ENCODE data around the gene PTPN7. TPM values are rescaled to one million over a fixed set of nuclear protein-coding genes. Genes with fewer than 3 reads are reported as not detected.
"Not testable (repeated sequence)": the region's sequence is repeated elsewhere in the genome, so short reads cannot be mapped to it uniquely, and the experiment has no call there.

The PTPN7 gene
- total RNA-seq, 1 donor from 2014 or later = 8.5 TPM

DNA sequence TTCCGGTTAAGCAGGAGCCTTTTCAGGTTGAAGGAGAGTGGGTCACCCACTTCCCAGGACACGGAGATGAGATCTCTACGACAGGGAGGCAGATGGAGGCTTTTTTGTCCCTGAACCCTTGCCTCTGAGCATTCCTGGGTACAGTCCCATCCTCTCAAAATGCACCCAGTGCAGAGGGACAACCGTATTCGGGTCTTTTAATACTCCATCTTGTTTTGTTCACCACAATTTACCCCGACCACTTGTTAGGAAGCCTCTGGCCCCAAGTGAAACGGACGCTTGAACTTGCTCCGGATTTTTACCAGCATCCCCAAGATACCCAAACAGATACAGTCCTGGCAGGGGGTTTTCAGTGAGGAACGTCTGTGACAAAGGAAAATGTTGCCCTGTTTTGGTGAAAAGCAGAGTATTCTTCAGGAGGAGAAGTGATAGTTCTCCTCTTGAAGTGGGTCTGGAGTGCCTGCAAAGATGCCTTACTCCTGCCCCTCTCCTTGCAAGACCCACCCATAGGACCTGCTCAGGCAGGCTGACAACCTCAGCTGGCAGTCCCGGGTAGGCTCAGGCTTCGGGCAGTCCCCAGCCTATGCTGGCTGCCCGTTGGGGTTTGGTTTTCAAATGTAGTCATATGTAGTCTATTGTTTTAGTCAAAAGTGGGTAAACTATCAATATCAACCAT, 15.2 kb downstream of the PTPN7 start:
- H3K4me1 ChIP-seq = peaks cover 38% of the 10 kb centered on the region
- H3K9me3 ChIP-seq = no peaks in the 10 kb centered on the region
- peak overlapping the region; percentile 94 for H3K27ac ChIP-seq
- intact Hi-C loops (cut with DNase I) = no loop called here
- TF ChIP-seq, protein P1, sequence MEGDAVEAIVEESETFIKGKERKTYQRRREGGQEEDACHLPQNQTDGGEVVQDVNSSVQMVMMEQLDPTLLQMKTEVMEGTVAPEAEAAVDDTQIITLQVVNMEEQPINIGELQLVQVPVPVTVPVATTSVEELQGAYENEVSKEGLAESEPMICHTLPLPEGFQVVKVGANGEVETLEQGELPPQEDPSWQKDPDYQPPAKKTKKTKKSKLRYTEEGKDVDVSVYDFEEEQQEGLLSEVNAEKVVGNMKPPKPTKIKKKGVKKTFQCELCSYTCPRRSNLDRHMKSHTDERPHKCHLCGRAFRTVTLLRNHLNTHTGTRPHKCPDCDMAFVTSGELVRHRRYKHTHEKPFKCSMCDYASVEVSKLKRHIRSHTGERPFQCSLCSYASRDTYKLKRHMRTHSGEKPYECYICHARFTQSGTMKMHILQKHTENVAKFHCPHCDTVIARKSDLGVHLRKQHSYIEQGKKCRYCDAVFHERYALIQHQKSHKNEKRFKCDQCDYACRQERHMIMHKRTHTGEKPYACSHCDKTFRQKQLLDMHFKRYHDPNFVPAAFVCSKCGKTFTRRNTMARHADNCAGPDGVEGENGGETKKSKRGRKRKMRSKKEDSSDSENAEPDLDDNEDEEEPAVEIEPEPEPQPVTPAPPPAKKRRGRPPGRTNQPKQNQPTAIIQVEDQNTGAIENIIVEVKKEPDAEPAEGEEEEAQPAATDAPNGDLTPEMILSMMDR (IDR thresholded peaks at IDR 0.05) = no peak
- ATAC-seq (peak in 1 of 2 donors; percentile 6), DNase-seq (no peak)
- H3K27me3 ChIP-seq (ENCODE audit: low read depth) = no peaks in the 10 kb centered on the region
- H3K36me3 ChIP-seq = no peaks in the 10 kb centered on the region
- H3K4me3 ChIP-seq = peak overlapping the region; percentile 92

- H3K27ac ChIP-seq = peak within 1 kb of the TSS; percentile 94
- TF ChIP-seq, protein P1 (IDR thresholded peaks at IDR 0.05) = no peak
- peak within 1 kb of the TSS; percentile 92 for H3K4me3 ChIP-seq
- peak; percentile 84 for DNase-seq
- intact Hi-C loops (cut with DNase I) = no loop called here
- no peaks in the 10 kb centered on the region for H3K9me3 ChIP-seq
- H3K36me3 ChIP-seq = peaks cover 3% of the 10 kb centered on the region
- peak; percentile 76 to 89 for ATAC-seq
- H3K4me1 ChIP-seq = peaks cover 38% of the 10 kb centered on the region
- no peaks in the 10 kb centered on the region for H3K27me3 ChIP-seq (ENCODE audit: low read depth)
Measured at GRCh38 chr1:202144402-202145067, 15.9 kb downstream of the PTPN7 start, which contains the start of gene ARL8A. ARL8A (minus strand) TSS chr1:202144737; CDS start chr1:202144572, 165 bp downstream.

DNA sequence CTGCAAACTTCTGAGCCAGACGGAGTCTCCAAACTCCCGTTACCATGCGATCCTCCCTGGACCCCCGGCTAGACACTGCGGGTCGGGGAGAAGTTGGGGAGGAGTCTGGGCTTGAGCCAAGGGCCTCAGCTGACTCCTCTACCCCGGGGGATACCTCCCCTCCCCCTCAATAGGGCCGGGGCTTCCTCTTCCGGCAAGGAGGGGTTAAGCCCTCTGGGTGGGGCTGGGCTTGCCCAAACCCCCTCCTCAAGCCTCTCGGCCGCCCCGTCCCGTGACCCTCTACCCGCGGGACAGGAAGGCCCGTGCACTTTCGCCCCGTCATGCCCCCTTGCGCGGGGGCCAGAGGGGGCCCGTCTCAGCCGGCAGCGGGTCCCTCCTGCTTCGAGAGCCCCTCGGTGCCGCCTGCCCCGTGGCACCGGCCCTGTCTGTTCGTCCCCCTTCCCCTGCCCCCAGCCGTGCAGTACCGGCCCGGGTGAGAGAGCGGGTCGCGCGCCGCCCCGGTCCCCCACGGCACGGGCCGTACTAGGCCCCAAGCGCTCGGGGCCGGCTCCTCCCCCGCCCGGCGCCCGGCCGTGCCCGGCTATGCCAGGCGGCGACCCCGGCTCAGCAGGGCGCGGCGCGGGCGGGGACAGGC, 16.5 kb downstream of the PTPN7 start:
- Histone ChIP-seq H3K9me3 (no peaks in the 10 kb centered on the region), H3K36me3 (peaks cover 10% of the 10 kb centered on the region), H3K27me3 (ENCODE audit: low read depth) (no peaks in the 10 kb centered on the region), H3K4me1 (peaks cover 38% of the 10 kb centered on the region), H3K4me3 (peak overlapping the region; percentile 92), H3K27ac (peak overlapping the region; percentile 94)
- intact Hi-C loops (cut with DNase I) = no loop called here
- DNase-seq (peak; percentile 75), ATAC-seq (peak; percentile 76 to 79)
- TF ChIP-seq, protein P1 (IDR thresholded peaks at IDR 0.05) = no peak

DNA sequence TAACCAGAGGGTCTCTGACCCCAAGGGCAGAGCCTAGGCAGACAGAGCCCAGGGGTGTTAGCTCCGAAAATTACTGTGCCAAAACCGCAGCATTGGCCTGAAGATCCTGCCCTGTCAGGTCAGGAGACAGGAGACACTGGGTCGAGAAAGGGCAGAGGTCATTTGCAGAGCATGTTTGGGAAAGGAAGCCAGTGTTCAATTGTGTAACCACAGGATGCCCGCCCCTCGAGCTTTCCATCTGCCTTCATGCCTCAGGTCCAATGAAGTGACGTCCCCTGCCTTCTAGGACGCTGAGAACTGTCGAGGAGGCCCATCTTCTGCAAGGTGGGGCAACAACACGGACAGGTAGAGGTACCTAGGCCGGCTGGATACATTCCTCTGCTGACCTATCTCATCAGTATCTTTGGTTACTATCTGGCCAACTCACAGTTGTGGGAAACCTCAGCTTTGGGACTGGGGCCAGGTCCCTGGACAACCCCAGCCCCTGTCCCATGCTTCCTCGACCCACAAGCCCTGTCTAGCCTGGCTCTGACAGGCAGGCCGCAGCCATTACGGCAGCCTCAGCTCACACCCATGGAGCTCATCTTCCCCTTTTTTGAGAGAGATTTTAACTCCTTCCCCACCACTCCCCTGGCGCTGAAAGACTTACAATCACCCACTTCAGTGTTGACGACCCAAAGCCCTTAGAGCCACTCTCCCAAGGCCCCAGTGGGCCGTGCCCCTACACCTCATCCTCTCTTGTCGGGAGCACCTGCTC, 17.2 kb downstream of the PTPN7 start:
- peak overlapping the region; percentile 92 for H3K4me3 ChIP-seq
- H3K9me3 ChIP-seq = no peaks in the 10 kb centered on the region
- TF ChIP-seq, protein P1 (IDR thresholded peaks at IDR 0.05) = no peak
- no peaks in the 10 kb centered on the region for H3K27me3 ChIP-seq (ENCODE audit: low read depth)
- DNase-seq (peak; percentile 69), ATAC-seq (peak; percentile 64 to 75)
- H3K36me3 ChIP-seq = peaks cover 17% of the 10 kb centered on the region
- intact Hi-C loops (cut with DNase I) = no loop called here
- peaks cover 38% of the 10 kb centered on the region for H3K4me1 ChIP-seq
- H3K27ac ChIP-seq = peak overlapping the region; percentile 94

DNA sequence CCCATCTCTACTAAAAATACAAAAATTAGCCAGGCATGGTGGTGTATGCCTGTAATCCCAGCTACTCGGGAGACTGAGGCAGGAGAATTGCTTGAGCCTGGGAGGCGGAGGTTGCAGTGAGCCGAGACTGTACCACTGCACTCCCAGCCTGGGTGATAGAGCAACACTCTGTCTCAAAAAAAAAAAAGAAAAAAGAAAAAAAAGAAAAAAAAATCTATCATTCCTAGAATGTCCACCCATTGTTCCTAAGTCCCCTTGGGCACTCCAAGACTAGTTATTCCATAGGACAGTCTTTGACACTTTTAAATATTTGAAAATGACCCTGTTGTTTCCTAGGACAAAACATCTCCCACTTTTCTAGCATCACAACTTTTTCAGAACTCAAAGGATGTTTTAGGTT, 18.9 kb downstream of the PTPN7 start:
- intact Hi-C loops (cut with DNase I); ATAC-seq; H3K4me3 ChIP-seq; H3K27ac ChIP-seq; H3K27me3 ChIP-seq (ENCODE audit: low read depth); H3K9me3 ChIP-seq; DNase-seq: not testable (repeated sequence)
- Histone ChIP-seq H3K36me3 (peaks cover 34% of the 10 kb centered on the region), H3K4me1 (peaks cover 38% of the 10 kb centered on the region)
